Heart left ventricle (tissue), 16 donors: ENCODE results near the gene NMNAT3. TPM values are rescaled to one million over a fixed set of nuclear protein-coding genes. Genes with fewer than 3 reads are reported as not detected.

Experiments
- ATAC-seq, 4 donors: fragments of 200-7000 bp; cut with Tn5 transposase; one replicate each; pipeline ENCODE4 v1.9.1; 2020 to 2022; ENCODE audit warnings: moderate library complexity in 4 of 4, mild to moderate bottlenecking in 3 of 4, moderate number of reproducible peaks in 1 of 4
- DNase-seq, 5 donors: peaks; one replicate each; pipeline ENCODE4 v3.0.0-alpha.2; 2020
- H3K27ac ChIP-seq, 12 donors: fragments of 200-600 bp; sonication (generic) in 4 of 12; one replicate each; pipeline versions ENCODE4 v1.5.0 to v1.8.0; 2016 to 2022; ENCODE audit warnings: mild to moderate bottlenecking in 2 of 12
- H3K27me3 ChIP-seq, 9 donors: fragments of 200-600 bp; sonication (generic) in 2 of 9; one replicate each; pipeline versions ENCODE4 v1.5.1 to v1.8.0; 2016 to 2022; ENCODE audit warnings: mild to moderate bottlenecking in 3 of 9
- H3K36me3 ChIP-seq, 9 donors: fragments of 200-600 bp; sonication (generic) in 2 of 9; one replicate each; pipeline versions ENCODE4 v1.5.0 to v1.8.0; 2018 to 2022; ENCODE audit warnings: mild to moderate bottlenecking in 2 of 9
- H3K4me1 ChIP-seq, 12 donors: fragments of 200-600 bp; sonication (generic) in 4 of 12; one replicate each; pipeline versions ENCODE4 v1.5.0 to v1.8.0; 2016 to 2022; ENCODE audit warnings: mild to moderate bottlenecking in 3 of 12
- H3K4me3 ChIP-seq, 12 donors: fragments of 200-600 bp; sonication (generic) in 4 of 12; one replicate each; pipeline versions ENCODE4 v1.5.0 to v1.8.0; 2017 to 2022; ENCODE audit warnings: mild to moderate bottlenecking in 9 of 12, moderate library complexity in 4 of 12
- H3K9me3 ChIP-seq, 12 donors: fragments of 200-600 bp; sonication (generic) in 4 of 12; one replicate each; pipeline versions ENCODE4 v1.5.0 to v1.8.0; 2016 to 2022; ENCODE audit warnings: mild to moderate bottlenecking in 1 of 12
- CTCF ChIP-seq, 12 donors: fragments of 200-600 bp; sonication (generic) in 4 of 12; IDR thresholded peaks; one replicate each; pipeline versions ENCODE4 v1.5.0 to v1.8.0; 2018 to 2022; ENCODE audit warnings: antibody characterized with exemption in 12 of 12, mild to moderate bottlenecking in 5 of 12
- POLR2A ChIP-seq, 2 donors: fragments of 450-650 bp; IDR thresholded peaks; one replicate each; pipeline ENCODE4 v1.6.1; 2017; ENCODE audit warnings: antibody characterized with exemption in 2 of 2, mild to moderate bottlenecking in 2 of 2, moderate library complexity in 2 of 2
- WGBS, 4 donors: extraction: QIAGEN DNeasy Blood & Tissue Kit in 2 of 4; methylation state at CpG; one replicate each; pipeline versions ENCODE4 v1.1.5 to v1.1.7; 2013 to 2018; 5-methylcytosine and 5-hydroxymethylcytosine counted together
- intact Hi-C, 10 donors: fragments of 100-400 bp; cut with DNase I; formaldehyde crosslinking; loops; one replicate each; pipeline versions ENCODE4 v1.11.1 to v1.14.2; 2022
- polyA plus RNA-seq, 2 donors: library from polyadenylated mRNA; stranded (reverse); fragments of 200-250 nt; gene quantifications; one replicate each; pipeline ENCODE4 v1.2.3, GENCODE V29; 2013
- total RNA-seq, 9 donors: library from RNA; depleted of rRNA in 2 of 9; stranded (reverse); fragments of >200 nt in 2 of 9; fragmentation: NEBNext Ultra II Directional in 3 of 9; extraction: Animal tissue kit (Norgen Biotek cat#: 25700) in 3 of 9; gene quantifications; one replicate each; pipeline versions ENCODE4 v1.1.0 to v1.2.4, GENCODE V29; 2016 to 2023
- donor health status: ischemic (EF 13 %, LVEDD 7.1; RV severe dilation, severe dysfunction).
- donor health status: healthy with polysubstance abuse.
- donor health status: DM: no; HTN: yes; CAD: no.
- donor health status: DM: no; HTN: no; CAD: no.
- donor health status: ischemic (EF 25% LVEDD 6.9; RV normal size, moderate dysfunction).
- donor health status: ischemic (EF 25% LVEDD 5.7; RV mildly dilated, moderate dysfunction).
- donor health status: healthy.
- donor health status: DM: yes; HTN: yes; CAD: no.
- donor health status: ischemic (EF 35%, LVEDD 5.7; RV mildly dilated, moderate dysfunction).
- donor health status: nonischemic (EF 11% LVEDD 7.7; RV severe dilation, severe dysfunction).
- donor health status: DM: yes; HTN: yes; CAD: no.
- donor health status: PGD.
- donor health status: ischemic (EF 29% LVEDD 5.4; RV normal size, mild dysfunction).
- donor health status: nonischemic (EF 23%, LVEDD 6.1; RV moderate dilation, normal function).

The NMNAT3 gene
- total and polyA plus RNA-seq, 11 donors: 6.5 to 15.4 (median 11.0) TPM

- intact Hi-C loops: no loop called here
- Histone ChIP-seq H3K4me3 (no peak overlapping the region), H3K27me3 (no peaks in the 10 kb centered on the region), H3K27ac (no peak overlapping the region), H3K9me3 (no peaks in the 10 kb centered on the region), H3K36me3 (peaks cover 0 to 4% (median 0%) of the 10 kb centered on the region in 9 donors), H3K4me1 (peaks cover 0 to 17% (median 0%) of the 10 kb centered on the region in 12 donors)
- WGBS, 4 donors: 80 to 97% (median 94%) methylated on average over 2 to 3 of the region's 3 CpGs
- DNase-seq (no peak), ATAC-seq (no peak)
- TF ChIP-seq POLR2A (IDR thresholded peaks at IDR 0.05) (no peak), CTCF (IDR thresholded peaks at IDR 0.05) (no peak)
Measured at GRCh38 chr3:139657936-139658335, 19.8 kb downstream of the NMNAT3 start.

DNA sequence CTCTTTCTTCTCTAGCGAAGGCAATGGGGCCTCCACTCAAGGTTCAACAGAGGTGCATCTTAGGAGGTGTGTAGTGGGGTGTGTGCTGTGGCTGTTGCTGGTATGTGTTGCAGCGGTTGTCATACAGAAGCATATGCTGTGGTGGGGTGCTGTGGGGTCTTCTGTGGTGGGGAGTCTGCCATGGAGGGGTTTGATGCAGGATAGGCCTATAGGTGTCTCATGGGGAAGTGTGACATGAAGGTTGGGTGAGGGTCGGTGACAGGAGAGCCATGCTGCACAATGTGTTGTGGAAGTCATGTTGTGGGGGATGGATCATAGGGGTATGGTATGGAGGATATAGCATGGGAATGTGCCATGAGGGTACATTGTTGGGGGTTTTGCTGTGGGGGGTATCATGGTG lies 20.3 kb downstream of the NMNAT3 start:
- Histone ChIP-seq H3K36me3 (peaks cover 0 to 4% (median 0%) of the 10 kb centered on the region in 9 donors), H3K4me3 (no peak overlapping the region), H3K4me1 (peaks cover 0 to 17% (median 1%) of the 10 kb centered on the region in 12 donors), H3K27ac (no peak overlapping the region), H3K9me3 (no peaks in the 10 kb centered on the region), H3K27me3 (no peaks in the 10 kb centered on the region)
- 92 to 98% (median 94%) methylated on average over 3 of the region's 3 CpGs for WGBS, 4 donors
- TF ChIP-seq POLR2A (IDR thresholded peaks at IDR 0.05): no peak
- TF ChIP-seq CTCF (IDR thresholded peaks at IDR 0.05): no peak
- intact Hi-C loops: no loop called here
- ATAC-seq (no peak), DNase-seq (no peak)

- TF ChIP-seq CTCF (IDR thresholded peaks at IDR 0.05): no peak
- no peak for TF ChIP-seq POLR2A (IDR thresholded peaks at IDR 0.05)
- no peak overlapping the region for H3K27ac ChIP-seq
- H3K9me3 ChIP-seq: no peaks in the 10 kb centered on the region
- H3K4me3 ChIP-seq: no peak overlapping the region
- intact Hi-C loops: no loop called here
- DNase-seq (peak in 1 of 5 donors; percentile 37), ATAC-seq (peak; percentile 62 to 77 (median 63))
- H3K27me3 ChIP-seq: no peaks in the 10 kb centered on the region
- H3K4me1 ChIP-seq: peaks cover 0 to 23% (median 1%) of the 10 kb centered on the region in 12 donors
- WGBS, 4 donors: 75 to 84% (median 81%) methylated on average over 4 of the region's 4 CpGs
- H3K36me3 ChIP-seq: peaks cover 0 to under 1% (median 0%) of the 10 kb centered on the region in 9 donors
Measured at GRCh38 chr3:139655909-139656595, 21.7 kb downstream of the NMNAT3 start.

DNA sequence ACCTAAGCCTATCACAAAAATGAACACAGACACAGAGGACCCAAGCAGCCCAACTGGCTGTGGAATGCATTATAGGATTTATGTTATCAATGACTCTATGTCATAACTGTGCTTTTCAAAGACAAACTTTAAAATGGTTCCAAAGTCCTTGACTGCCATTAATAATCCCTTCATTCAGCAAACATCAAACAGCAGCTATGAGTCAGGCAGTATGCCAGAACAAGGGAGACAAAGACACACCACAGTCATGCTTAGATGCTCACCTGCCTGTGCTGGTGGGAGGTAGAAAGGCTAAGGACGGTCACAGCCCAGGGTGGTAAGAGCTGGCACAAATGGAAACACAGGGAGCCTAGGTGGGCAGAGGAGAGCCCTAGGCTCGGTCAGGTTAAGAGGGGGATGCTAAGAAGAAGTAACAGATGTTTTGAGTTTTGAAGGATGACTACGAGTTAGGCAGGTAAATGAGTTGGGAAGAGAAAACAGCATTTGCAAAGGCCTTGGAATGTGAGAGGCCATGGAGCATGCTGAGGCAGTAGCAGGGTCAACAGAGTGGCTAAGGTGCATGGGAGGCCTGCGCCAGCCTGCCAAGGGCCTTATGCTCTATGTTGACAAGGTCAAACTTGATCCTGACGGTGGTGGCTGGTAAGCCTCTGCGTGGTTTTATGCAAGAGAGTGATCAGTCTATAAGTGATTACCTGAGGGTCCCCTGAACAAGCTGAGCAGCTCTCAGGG lies 23.0 kb downstream of the NMNAT3 start:
- H3K4me1 ChIP-seq: peaks cover 0 to 23% (median 1%) of the 10 kb centered on the region in 12 donors
- H3K9me3 ChIP-seq: no peaks in the 10 kb centered on the region
- TF ChIP-seq POLR2A (IDR thresholded peaks at IDR 0.05) (no peak), CTCF (IDR thresholded peaks at IDR 0.05) (no peak)
- H3K36me3 ChIP-seq: no peaks in the 10 kb centered on the region
- WGBS, 4 donors: 83 to 87% (median 83%) methylated on average over 6 of the region's 6 CpGs
- intact Hi-C loops: no loop called here
- ATAC-seq: no peak
- no peaks in the 10 kb centered on the region for H3K27me3 ChIP-seq
- no peak overlapping the region for H3K4me3 ChIP-seq
- DNase-seq: no peak
- no peak overlapping the region for H3K27ac ChIP-seq
